C4-2B (cell line): Measurements from ENCODE around the gene OBSL1.

Experiments used
- H3K27ac ChIP-seq: fragments of 450-650 bp; 2 replicates; pipeline ENCODE4 v1.5.1; 2017
- ZFX ChIP-seq: fragments of 450-650 bp; IDR thresholded peaks from 2 replicates; pipeline ENCODE4 v1.6.1; 2017
- TF ChIP-seq, protein P1 (sequence below): fragments of 450-650 bp; conservative IDR thresholded peaks from 2 replicates; pipeline ENCODE4 v1.5.1; 2017; ENCODE audit warnings: mild to moderate bottlenecking

The OBSL1 gene

DNA sequence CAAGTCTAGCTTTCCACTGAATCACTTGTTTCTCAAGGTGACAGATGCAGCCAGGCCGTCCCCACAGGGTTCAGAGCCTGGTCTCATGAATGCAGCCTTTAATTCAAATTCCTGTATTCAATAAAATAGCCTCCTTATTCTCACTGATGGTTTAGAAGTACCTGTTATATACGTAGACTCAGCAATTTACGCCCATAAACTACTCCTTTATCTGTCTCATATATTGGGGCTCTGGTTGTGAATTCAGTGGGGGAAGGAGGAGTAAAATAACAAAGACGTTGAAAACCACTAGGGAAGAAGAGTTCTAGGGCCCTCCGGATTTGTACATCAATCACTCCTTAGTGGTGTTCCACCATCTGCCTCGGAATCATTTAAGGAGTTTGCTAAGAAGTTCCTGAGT, 1.7 kb downstream of the OBSL1 start:
- H3K27ac ChIP-seq = no peak overlapping the region
- no peak for TF ChIP-seq ZFX
- TF ChIP-seq, protein P1, sequence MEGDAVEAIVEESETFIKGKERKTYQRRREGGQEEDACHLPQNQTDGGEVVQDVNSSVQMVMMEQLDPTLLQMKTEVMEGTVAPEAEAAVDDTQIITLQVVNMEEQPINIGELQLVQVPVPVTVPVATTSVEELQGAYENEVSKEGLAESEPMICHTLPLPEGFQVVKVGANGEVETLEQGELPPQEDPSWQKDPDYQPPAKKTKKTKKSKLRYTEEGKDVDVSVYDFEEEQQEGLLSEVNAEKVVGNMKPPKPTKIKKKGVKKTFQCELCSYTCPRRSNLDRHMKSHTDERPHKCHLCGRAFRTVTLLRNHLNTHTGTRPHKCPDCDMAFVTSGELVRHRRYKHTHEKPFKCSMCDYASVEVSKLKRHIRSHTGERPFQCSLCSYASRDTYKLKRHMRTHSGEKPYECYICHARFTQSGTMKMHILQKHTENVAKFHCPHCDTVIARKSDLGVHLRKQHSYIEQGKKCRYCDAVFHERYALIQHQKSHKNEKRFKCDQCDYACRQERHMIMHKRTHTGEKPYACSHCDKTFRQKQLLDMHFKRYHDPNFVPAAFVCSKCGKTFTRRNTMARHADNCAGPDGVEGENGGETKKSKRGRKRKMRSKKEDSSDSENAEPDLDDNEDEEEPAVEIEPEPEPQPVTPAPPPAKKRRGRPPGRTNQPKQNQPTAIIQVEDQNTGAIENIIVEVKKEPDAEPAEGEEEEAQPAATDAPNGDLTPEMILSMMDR = no peak

DNA sequence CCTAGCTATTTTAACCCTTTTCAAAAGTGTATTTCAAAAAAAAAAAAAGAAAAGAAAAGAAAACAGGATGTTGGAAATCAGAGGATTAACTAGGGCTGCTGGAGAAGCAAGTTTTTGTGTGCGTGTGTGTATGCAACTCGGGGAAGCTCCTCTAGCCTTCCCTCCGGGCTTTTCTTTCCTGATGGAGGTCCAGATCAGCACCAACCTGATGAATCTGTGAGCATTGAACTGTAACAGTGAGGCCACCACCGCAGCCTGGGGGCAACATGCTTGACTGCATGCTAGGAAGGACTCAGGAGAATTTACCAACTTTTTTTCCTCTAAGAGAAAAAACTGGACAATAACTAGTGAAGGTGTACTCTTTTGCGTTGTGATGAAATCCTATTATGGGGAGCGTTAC, 2.3 kb downstream of the OBSL1 start:
- no peak overlapping the region for H3K27ac ChIP-seq
- TF ChIP-seq, protein P1 = no peak
- TF ChIP-seq ZFX = no peak

DNA sequence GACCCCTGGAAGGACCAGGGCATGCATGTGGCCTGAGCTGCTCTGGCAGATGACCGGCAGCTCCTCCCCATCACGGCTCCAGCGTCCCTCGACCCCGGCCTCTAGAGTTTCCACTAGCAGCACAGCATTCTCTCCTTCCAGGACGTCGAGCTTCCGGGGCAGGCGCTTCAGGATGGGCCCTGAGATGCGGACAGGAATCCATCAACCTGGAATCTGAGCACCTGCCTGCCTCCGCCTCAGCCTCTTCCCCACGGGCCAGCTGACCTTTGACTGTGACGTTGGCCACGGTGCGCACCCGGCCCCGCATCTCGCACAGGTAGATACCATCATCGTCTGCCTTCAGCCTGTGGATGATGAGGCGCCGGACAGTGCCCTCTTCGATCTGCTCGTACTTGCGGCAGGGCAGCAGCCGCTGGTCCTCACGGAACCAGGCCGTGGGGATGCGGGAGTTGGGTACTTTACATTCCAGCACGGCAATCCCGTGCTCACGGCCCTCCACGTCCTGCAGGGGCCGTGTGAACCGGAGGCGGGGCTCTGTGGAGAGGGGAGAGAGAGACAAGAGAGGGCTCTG, 3.5 kb downstream of the OBSL1 start:
- H3K27ac ChIP-seq = no peak overlapping the region
- TF ChIP-seq, protein P1 = no peak

DNA sequence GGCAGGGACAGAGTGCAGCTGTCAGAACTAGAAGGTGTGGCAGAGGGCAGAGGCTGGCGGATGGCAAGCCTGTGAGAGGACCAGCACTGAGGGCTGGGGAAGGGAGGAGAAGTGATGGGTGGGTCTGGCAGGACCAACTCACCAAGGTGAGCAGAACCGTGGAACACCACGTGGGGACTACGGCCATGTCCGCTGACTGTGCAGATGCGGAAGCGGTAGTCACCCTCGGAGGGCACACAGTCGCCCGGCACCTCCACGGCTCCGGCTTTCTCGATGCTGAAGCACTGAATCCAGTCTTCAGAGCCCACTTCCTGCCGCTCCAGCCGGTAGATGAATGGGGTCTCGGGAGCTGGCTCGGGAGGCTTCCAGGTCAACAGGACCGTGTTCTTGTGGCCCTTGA, 4.2 kb downstream of the OBSL1 start:
- TF ChIP-seq, protein P1 = no peak
- TF ChIP-seq ZFX = no peak
- H3K27ac ChIP-seq = no peak overlapping the region

DNA sequence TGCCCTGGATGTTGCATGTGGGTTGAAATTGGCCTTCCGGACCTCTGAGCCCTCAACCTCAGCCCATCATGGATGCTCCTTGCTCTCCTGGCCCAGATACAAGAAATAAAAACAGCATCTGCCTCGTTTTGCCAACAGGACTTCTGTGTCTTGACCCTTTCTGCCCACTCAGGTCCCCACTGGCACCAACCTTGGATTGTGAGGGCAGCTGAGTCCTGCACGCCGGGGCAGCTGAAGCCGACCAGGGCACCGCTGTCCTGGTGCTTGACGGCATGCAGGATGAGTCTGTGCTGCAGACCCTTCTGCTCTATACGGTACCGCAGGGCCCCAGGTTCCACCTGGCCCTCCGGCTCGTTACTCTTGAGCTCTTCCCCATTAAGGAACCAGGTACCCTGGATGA, 4.7 kb downstream of the OBSL1 start:
- H3K27ac ChIP-seq = no peak overlapping the region

DNA sequence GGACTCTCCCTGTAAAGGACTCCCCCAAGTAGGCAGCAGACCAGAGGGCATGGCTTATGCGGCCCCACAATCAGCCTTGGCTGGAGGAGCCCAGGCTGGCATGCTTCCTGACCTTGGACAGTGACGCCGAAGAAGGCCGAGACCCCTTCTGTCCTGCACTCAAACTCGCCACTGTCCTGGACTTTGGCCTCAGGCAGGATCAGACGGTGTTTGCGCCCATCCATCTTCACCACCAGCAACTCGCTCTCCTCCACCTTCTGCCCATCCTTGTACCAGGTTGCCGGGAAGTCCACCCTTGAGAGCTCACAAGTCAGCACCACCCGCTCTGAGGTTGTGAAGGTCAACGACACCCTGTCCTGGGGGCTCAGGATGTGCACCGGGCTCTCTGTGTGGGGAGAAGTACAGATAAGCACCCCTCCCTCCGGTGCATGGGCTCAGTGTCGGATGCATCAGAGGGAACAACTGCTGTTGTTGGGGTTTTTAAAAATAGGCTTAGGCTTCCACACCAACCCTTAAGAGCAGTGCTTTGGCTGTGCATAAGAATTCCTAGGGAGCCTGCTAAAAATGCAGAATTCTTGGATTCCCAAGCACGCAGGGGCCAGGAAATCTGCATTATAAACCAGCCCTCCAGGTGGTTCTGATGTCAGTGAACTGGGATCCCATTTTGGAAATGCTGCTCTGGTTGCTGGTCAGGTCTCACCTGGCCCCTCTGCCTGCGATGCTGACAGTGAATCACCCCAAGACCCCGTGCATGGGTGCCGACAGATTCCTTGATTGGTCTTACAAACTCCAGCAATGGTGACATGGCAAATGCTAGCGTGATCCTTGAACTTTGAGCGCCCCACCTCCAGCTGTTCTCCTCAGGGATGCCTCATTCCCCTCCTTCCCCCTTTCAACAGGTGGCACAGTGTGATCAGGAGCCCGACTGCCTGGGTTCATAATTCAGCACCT, 5.9 kb downstream of the OBSL1 start:
- H3K27ac ChIP-seq = no peak overlapping the region
- TF ChIP-seq, protein P1 = no peak
- TF ChIP-seq ZFX = no peak

More for the DNA sequence above, 4.7 kb downstream of the OBSL1 start:
- no peak for TF ChIP-seq ZFX
- TF ChIP-seq, protein P1 = no peak

DNA sequence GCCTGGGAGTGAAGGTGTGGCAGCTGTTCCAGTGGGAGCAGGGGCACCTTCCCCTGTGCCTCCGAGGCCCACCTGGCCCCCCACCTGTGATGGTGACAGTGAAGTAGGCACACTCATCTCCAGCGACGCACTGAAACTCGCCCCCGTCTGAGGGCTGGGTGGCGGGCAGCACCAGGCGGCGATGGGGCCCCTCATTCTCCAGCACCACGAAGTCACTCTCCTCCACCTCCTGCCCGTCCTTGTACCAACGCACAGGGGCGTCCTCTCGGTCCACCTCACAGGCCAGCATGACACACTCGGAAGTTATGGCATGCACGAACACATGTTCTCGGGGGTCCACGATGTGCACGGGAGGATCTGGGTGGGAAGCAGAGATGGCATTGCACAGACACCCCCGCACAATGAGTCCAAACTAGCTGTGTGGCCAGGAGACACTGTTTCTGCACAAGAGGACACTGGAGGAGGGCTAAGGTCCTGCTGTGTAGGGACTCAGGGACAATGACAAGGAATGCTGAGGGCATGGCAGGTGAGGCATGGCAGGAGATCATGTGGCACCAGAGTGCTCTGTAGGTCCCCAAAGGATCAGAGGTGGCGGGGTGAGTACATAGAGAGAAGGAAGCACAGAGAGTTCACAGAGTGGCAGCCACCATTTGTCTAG, 7.9 kb downstream of the OBSL1 start:
- TF ChIP-seq ZFX = no peak
- TF ChIP-seq, protein P1 = no peak

More for the DNA sequence above, 7.9 kb downstream of the OBSL1 start:
- no peak overlapping the region for H3K27ac ChIP-seq
